GM23248 (cell line): ENCODE data around the gene PRKX.

Experiments
- EZH2 ChIP-seq: fragments of 200-600 bp; sonication (generic); IDR thresholded peaks from 2 replicates; pipeline ENCODE4 v1.6.1; 2018; ENCODE audit warnings: antibody characterized with exemption, mild to moderate bottlenecking; ENCODE audit not compliant: insufficient read depth, poor library complexity, severe bottlenecking
- EZH2phosphoT487 ChIP-seq: fragments of 200-600 bp; sonication (generic); IDR thresholded peaks from 2 replicates; pipeline ENCODE4 v1.6.1; 2018; ENCODE audit warnings: antibody characterized with exemption, moderate library complexity, mild to moderate bottlenecking, low read depth; ENCODE audit not compliant: insufficient read depth

DNA sequence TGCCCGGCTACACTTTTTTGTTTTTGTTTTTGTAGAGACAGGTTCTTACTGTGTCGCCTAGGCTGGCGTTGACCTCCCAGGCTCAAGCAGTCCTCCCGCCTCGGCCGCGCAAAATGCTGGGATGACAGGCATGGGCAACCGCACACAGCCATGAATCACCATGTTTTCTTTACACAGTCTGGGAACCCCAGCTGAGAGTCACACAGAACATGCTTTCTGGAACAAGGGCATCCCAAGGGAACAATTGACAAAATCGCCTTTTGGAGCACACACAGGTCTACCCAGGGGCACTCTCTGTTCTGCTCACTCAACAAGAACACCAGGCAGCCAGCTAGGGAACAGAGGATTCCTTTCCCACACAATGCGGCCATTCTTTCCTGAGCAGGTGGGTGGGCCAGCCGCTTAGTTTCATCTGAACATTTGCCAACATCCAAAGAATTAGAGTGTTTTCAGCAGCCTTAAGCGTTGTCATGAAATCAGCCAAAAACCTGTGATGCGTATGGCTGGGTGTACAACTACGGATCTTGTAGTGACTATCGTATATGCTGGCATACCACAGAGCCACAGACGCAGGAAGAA, 15.7 kb downstream of the PRKX start:
- TF ChIP-seq EZH2 (no peak), EZH2phosphoT487 (no peak)
